ENCODE results near the gene ACACB.

The ACACB gene

GRCh38 chr12:109110988-109111495 is 5.3 kb upstream of the ACACB start:
- peak; percentile 89 for DNase-seq (ENCODE audit: low spot score)

- DNase-seq (ENCODE audit: low spot score) = no peak
These were observed 3.5 kb upstream of the ACACB start for GRCh38 chr12:109112720-109113465.

- no peak for DNase-seq (ENCODE audit: low spot score)
These were observed 2.6 kb upstream of the ACACB start for GRCh38 chr12:109113661-109114321.

- no peak for DNase-seq (ENCODE audit: low spot score)
These were observed 1.7 kb upstream of the ACACB start for GRCh38 chr12:109114644-109115043.

GRCh38 chr12:109115404-109115757 is 1.0 kb upstream of the ACACB start:
- DNase-seq (ENCODE audit: low spot score) = no peak

GRCh38 chr12:109116611-109116949 is 193 bp downstream of the ACACB start:
- no peak for DNase-seq (ENCODE audit: low spot score)

- no peak for DNase-seq (ENCODE audit: low spot score)
These were observed 3.7 kb downstream of the ACACB start for GRCh38 chr12:109120095-109120494.

- DNase-seq (ENCODE audit: low spot score) = no peak
These were observed 4.2 kb downstream of the ACACB start for GRCh38 chr12:109120557-109120956.

GRCh38 chr12:109121346-109121880 is 5.0 kb downstream of the ACACB start:
- no peak for DNase-seq (ENCODE audit: low spot score)

GRCh38 chr12:109124878-109125648 is 8.7 kb downstream of the ACACB start:
- DNase-seq (ENCODE audit: low spot score) = no peak

GRCh38 chr12:109125791-109126190 is 9.4 kb downstream of the ACACB start:
- peak; percentile 33 for DNase-seq (ENCODE audit: low spot score)

GRCh38 chr12:109126784-109127183 is 10.4 kb downstream of the ACACB start:
- DNase-seq (ENCODE audit: low spot score) = no peak

- no peak for DNase-seq (ENCODE audit: low spot score)
These were observed 11.3 kb downstream of the ACACB start for GRCh38 chr12:109127533-109128242.

- peak; percentile 54 for DNase-seq (ENCODE audit: low spot score)
These were observed 14.1 kb downstream of the ACACB start for GRCh38 chr12:109130297-109131153.

- DNase-seq (ENCODE audit: low spot score) = no peak
These were observed 15.0 kb downstream of the ACACB start for GRCh38 chr12:109131154-109132050.

- no peak for DNase-seq (ENCODE audit: low spot score)
These were observed 18.0 kb downstream of the ACACB start for GRCh38 chr12:109134186-109134917.

- DNase-seq (ENCODE audit: low spot score) = no peak
These were observed 20.7 kb downstream of the ACACB start for GRCh38 chr12:109137055-109137454.

GRCh38 chr12:109139360-109139759 is 23.0 kb downstream of the ACACB start:
- no peak for DNase-seq (ENCODE audit: low spot score)

GRCh38 chr12:109139791-109140190 is 23.4 kb downstream of the ACACB start:
- DNase-seq (ENCODE audit: low spot score) = no peak

All from left forelimb (tissue), 1 donor.